Lower lobe of right lung (tissue), 2 donors: ENCODE results near the gene IGLON5. TPM values are rescaled to one million over a fixed set of nuclear protein-coding genes. Genes with fewer than 3 reads are reported as not detected.
A peak's percentile ranks its signal among the peaks of the same experiment; 100 is the strongest.

Experiments
- ATAC-seq, 2 donors: fragments of 200-7000 bp; cut with Tn5 transposase; one replicate each; pipeline ENCODE4 v1.9.1; 2020 to 2022; ENCODE audit warnings: mild to moderate bottlenecking in 2 of 2, moderate library complexity in 2 of 2
- DNase-seq: peaks from one replicate; pipeline ENCODE4 v3.0.0-alpha.2; 2020
- H3K27ac ChIP-seq: fragments of 200-600 bp; one replicate; pipeline ENCODE4 v1.8.0; 2022
- H3K27me3 ChIP-seq: fragments of 200-600 bp; one replicate; pipeline ENCODE4 v1.8.0; 2022; ENCODE audit warnings: low read depth
- H3K36me3 ChIP-seq: fragments of 200-600 bp; one replicate; pipeline ENCODE4 v1.8.0; 2022; ENCODE audit warnings: mild to moderate bottlenecking
- H3K4me1 ChIP-seq: fragments of 200-600 bp; one replicate; pipeline ENCODE4 v1.8.0; 2022
- H3K4me3 ChIP-seq: fragments of 200-600 bp; one replicate; pipeline ENCODE4 v1.8.0; 2022; ENCODE audit warnings: mild to moderate bottlenecking
- H3K9me3 ChIP-seq: fragments of 200-600 bp; one replicate; pipeline ENCODE4 v1.8.0; 2022
- intact Hi-C: fragments of 100-400 bp; cut with DNase I; formaldehyde crosslinking; loops from one replicate; pipeline ENCODE4 v1.11.0; 2022
- total RNA-seq: library from RNA; stranded (reverse); fragmentation: NEBNext Ultra II Directional; extraction: Animal tissue kit (Norgen Biotek cat#: 25700); gene quantifications from one replicate; pipeline ENCODE4 v1.2.1, GENCODE V29; 2021
- TF ChIP-seq, protein P1 (sequence below): fragments of 200-600 bp; IDR thresholded peaks from one replicate; pipeline ENCODE4 v1.8.0; 2022; ENCODE audit warnings: antibody characterized with exemption, mild to moderate bottlenecking
- donor health status: DM: no; HTN: yes; CAD: no; lungs with severe emphysema.

Gene IGLON5
- total RNA-seq, 1 donor from 2014 or later, result not detected

DNA sequence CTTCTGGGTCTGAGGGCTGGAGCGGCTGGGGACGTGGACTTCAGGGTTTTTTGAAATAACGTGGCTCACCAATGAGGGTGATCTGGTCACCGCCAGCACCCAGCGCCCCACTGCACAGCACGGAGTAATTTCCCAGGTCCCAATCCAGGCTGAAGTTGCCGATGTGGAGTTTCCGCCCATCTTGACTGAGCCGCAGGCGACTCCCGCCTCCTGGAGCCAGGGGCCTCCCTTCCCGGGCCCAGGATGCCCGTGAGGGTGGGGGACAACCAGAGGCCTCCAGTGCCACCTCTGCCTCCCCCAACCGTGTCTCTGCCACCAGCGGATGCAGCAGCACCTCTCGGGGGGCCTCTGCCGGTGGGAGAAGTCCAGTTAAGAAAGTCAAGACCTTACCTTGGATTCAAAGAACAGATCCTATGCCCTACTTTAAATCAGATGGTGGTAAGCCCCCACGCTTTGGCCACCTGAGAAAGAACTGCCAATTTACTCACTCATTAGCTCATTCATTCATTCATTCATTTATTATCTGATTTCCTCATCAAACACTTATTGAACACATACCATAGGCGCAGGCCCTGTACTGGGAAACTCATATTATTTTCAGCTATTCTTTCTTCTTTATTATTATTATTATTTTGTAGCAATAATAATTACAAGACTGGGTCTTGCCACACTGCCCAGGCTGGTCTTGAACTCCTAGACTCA is 26.6 kb downstream of the IGLON5 start:
- intact Hi-C loops, result no loop called here
- no peak for DNase-seq

DNA sequence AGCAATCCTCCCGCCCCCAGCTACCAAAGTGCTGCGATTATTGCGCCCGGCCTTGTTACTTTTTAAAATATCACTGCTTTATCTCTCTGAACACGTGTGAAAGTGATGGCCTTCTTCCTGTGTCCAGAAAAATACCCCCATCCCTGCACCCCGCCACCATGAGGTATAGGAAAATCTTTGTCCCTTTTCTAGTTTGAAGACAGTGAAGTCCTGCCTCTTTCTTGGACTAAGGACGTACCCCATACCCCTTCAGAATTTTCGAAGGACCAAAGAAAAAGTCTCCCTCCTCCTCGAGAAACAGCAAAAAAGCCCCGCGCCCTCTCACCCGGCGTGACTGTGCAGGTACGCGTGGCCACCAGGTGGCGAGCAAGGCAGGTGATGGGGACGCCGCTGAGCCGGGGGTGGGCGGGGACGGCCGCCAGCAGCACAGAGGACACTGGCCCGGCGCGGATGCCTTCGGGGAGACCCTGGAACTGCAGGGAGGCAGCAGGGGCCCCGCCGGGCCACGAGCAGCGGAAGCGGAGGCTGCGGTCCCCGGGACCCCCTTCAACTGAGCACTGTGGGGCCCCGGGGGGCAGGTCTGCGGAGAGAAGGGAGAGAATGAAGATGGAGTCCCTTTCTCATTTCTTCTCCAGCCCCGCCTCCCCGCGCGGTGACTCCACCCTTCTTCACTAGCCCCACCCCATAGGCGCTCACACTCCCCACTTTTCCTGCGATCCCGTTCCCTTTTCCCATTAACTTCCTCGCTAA is 27.3 kb downstream of the IGLON5 start:
- Histone ChIP-seq H3K27ac (peak overlapping the region; percentile 64), H3K4me3 (peak overlapping the region; percentile 77), H3K4me1 (peaks cover 19% of the 10 kb centered on the region), H3K9me3 (no peaks in the 10 kb centered on the region), H3K36me3 (no peaks in the 10 kb centered on the region), H3K27me3 (no peaks in the 10 kb centered on the region)
- intact Hi-C loops, result no loop called here
- TF ChIP-seq, protein P1, sequence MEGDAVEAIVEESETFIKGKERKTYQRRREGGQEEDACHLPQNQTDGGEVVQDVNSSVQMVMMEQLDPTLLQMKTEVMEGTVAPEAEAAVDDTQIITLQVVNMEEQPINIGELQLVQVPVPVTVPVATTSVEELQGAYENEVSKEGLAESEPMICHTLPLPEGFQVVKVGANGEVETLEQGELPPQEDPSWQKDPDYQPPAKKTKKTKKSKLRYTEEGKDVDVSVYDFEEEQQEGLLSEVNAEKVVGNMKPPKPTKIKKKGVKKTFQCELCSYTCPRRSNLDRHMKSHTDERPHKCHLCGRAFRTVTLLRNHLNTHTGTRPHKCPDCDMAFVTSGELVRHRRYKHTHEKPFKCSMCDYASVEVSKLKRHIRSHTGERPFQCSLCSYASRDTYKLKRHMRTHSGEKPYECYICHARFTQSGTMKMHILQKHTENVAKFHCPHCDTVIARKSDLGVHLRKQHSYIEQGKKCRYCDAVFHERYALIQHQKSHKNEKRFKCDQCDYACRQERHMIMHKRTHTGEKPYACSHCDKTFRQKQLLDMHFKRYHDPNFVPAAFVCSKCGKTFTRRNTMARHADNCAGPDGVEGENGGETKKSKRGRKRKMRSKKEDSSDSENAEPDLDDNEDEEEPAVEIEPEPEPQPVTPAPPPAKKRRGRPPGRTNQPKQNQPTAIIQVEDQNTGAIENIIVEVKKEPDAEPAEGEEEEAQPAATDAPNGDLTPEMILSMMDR, result peak; percentile 86
- DNase-seq (peak; percentile 91), ATAC-seq (peak; percentile 85 to 88)

More for the DNA sequence above, 26.6 kb downstream of the IGLON5 start:
- Histone ChIP-seq H3K27ac (no peak overlapping the region), H3K36me3 (no peaks in the 10 kb centered on the region), H3K4me1 (peaks cover 19% of the 10 kb centered on the region), H3K9me3 (no peaks in the 10 kb centered on the region), H3K4me3 (no peak overlapping the region), H3K27me3 (no peaks in the 10 kb centered on the region)
- ATAC-seq, result no peak
- TF ChIP-seq, protein P1, result no peak

DNA sequence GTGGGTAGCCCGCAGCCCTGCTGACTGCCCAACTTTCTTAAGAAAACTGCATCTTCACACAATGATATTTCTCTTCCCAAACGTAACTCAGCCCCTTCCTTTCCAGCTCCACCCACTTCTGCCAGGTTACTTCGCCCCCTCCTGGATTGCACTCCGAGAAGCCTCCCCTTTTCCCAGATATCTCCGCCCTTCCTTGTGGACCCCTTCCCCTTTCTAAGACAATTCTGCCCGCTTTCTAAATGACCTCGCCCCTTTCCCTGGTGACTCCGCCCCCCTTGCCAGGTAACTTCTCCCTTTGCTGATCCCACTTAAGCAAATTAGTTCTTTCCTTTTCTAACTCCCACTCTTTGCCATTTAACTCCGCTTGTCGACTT is 27.9 kb downstream of the IGLON5 start:
- DNase-seq, result no peak
- peak in 1 of 2 donors; percentile 3 for ATAC-seq
- TF ChIP-seq, protein P1, result no peak

DNA sequence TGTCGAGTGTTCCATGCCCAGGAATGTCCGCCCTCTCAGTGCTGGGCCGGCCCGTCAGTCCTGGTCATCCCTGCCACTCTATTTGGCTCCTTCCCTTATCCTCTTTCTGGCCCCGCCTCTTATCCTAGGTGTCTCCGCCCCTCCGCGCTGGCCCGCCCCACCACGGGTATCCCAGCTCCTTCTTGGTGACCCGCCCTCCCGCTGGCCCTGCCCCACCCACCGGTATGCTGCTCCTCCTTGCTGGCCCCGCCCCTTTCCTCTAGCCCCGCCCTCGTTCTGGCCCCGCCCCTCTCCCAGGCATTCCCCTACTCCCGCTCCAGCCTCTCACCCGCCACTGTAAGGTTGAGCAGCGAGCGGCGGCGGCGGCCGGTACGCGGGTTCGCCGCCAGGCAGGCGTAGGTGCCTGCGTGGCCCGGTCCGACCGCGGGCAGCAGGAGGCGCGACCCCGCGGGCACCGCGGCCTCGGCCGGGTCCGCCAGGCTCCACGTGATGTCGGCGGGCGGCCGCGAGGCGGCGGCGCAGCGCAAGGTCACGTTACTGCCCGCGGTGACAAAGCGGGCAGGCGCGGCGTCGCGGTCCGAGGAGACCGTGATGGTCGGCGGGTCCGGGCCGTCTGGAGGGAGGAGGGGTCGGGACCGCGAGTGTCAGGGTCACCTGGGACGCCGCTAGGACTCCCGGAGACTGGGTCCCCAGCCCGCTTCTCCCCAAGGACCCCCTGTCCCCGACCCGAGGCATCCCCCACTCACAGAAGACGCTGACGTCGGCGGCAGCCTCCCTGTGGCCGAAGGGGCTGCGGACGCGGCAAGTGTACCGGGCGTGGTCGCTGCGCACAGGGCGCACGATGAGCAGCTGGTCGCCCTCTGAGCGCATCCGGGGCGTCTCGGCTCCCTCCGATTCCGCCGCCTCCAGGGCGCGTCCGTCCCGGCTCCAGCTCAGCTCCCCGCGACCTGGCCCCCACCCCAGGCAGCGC is 28.5 kb downstream of the IGLON5 start:
- Histone ChIP-seq H3K36me3 (peaks cover 4% of the 10 kb centered on the region), H3K4me3 (peak overlapping the region; percentile 77), H3K27ac (peak overlapping the region; percentile 64), H3K27me3 (no peaks in the 10 kb centered on the region), H3K4me1 (peaks cover 19% of the 10 kb centered on the region), H3K9me3 (no peaks in the 10 kb centered on the region)
- TF ChIP-seq, protein P1, result no peak
- intact Hi-C loops, result no loop called here
- ATAC-seq, result peak; percentile 98
- DNase-seq, result peak; percentile 99

More for the DNA sequence above, 27.9 kb downstream of the IGLON5 start:
- H3K4me1 ChIP-seq, result peaks cover 19% of the 10 kb centered on the region
- no peaks in the 10 kb centered on the region for H3K9me3 ChIP-seq
- intact Hi-C loops, result no loop called here
- H3K27me3 ChIP-seq, result no peaks in the 10 kb centered on the region
- H3K4me3 ChIP-seq, result peak overlapping the region; percentile 77
- peak overlapping the region; percentile 64 for H3K27ac ChIP-seq
- no peaks in the 10 kb centered on the region for H3K36me3 ChIP-seq

DNA sequence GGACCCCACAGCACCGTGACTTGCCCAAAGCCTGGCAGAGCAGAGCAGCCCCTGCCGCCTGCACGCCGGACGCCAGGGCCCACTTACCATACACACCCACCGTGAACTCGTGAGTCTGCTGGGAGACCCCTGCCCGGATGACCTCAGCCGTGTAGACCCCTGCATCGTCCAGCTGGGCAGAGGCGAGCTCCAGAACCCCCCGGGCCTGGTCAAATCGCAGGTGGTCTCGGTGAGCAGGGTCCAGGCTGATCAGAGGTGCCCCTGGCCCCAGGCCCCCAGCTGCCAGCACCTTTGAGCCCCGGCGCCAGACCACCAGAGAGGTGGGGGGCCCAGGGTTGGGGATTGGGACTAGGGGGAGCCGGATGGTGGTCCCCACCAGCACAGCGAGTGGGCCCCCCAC is 29.6 kb downstream of the IGLON5 start:
- Histone ChIP-seq H3K36me3 (peaks cover 10% of the 10 kb centered on the region), H3K4me1 (peaks cover 19% of the 10 kb centered on the region), H3K9me3 (no peaks in the 10 kb centered on the region), H3K27me3 (no peaks in the 10 kb centered on the region), H3K4me3 (no peak overlapping the region), H3K27ac (no peak overlapping the region)
- DNase-seq (no peak), ATAC-seq (no peak)
- intact Hi-C loops, result no loop called here
- TF ChIP-seq, protein P1, result no peak
